Measurements from ENCODE around the gene RHPN2. TPM values are rescaled to one million over a fixed set of nuclear protein-coding genes. Genes with fewer than 3 reads are reported as not detected.

The RHPN2 gene
- 8.8 TPM for polyA plus RNA-seq (2013, experiment 1 of 2)
- polyA plus RNA-seq (2013, experiment 2 of 2) = 9.9 TPM

GRCh38 chr19:33064792-33065550 is at the start of gene RHPN2:
RHPN2 (minus strand) TSS chr19:33064888; CDS start chr19:33064852, 36 bp downstream.
- H3K4me1 ChIP-seq (ENCODE audit: control insufficient read depth, insufficient read depth, low read length, poor library complexity, severe bottlenecking) = peaks cover 4% of the 10 kb centered on the region
- no peaks in the 10 kb centered on the region for H3K9me3 ChIP-seq (ENCODE audit: control insufficient read depth, low read length)
- no peak within 1 kb of the TSS for H3K27ac ChIP-seq (ENCODE audit: low read depth, low read length, severe bottlenecking)
- 11 to 12% methylated on average over 55 of the region's 86 CpGs for WGBS, 2 experiments (ENCODE audit: insufficient coverage in 2 of 2)
- no peaks in the 10 kb centered on the region for H3K36me3 ChIP-seq (ENCODE audit: control insufficient read depth, insufficient read depth, low read length)
- H3K4me3 ChIP-seq (ENCODE audit: extremely low read depth, insufficient read depth, low read length, poor library complexity, severe bottlenecking) = peak within 1 kb of the TSS; percentile 53

- Histone ChIP-seq H3K4me3 (ENCODE audit: extremely low read depth, insufficient read depth, low read length, poor library complexity, severe bottlenecking) (no peak overlapping the region), H3K36me3 (ENCODE audit: control insufficient read depth, insufficient read depth, low read length) (peaks cover 75% of the 10 kb centered on the region), H3K4me1 (ENCODE audit: control insufficient read depth, insufficient read depth, low read length, poor library complexity, severe bottlenecking) (no peaks in the 10 kb centered on the region), H3K27ac (ENCODE audit: low read depth, low read length, severe bottlenecking) (no peak overlapping the region), H3K9me3 (ENCODE audit: control insufficient read depth, low read length) (no peaks in the 10 kb centered on the region)
- WGBS, 2 experiments (ENCODE audit: insufficient coverage in 2 of 2) = 93% methylated on average over 3 of the region's 4 CpGs
These were observed 49.6 kb upstream of the RHPN2 start for GRCh38 chr19:33114312-33114711.

- WGBS, 2 experiments (ENCODE audit: insufficient coverage in 2 of 2) = 96% methylated on average over 11 of the region's 11 CpGs
- Histone ChIP-seq H3K36me3 (ENCODE audit: control insufficient read depth, insufficient read depth, low read length) (peaks cover 70% of the 10 kb centered on the region), H3K27ac (ENCODE audit: low read depth, low read length, severe bottlenecking) (no peak overlapping the region), H3K4me3 (ENCODE audit: extremely low read depth, insufficient read depth, low read length, poor library complexity, severe bottlenecking) (no peak overlapping the region), H3K4me1 (ENCODE audit: control insufficient read depth, insufficient read depth, low read length, poor library complexity, severe bottlenecking) (no peaks in the 10 kb centered on the region), H3K9me3 (ENCODE audit: control insufficient read depth, low read length) (no peaks in the 10 kb centered on the region)
These were observed 46.9 kb upstream of the RHPN2 start for GRCh38 chr19:33111587-33111986.

GRCh38 chr19:33110137-33110910 is 45.6 kb upstream of the RHPN2 start:
- WGBS, 2 experiments (ENCODE audit: insufficient coverage in 2 of 2) = 98 to 100% methylated on average over 4 to 5 of the region's 9 CpGs
- no peak overlapping the region for H3K4me3 ChIP-seq (ENCODE audit: extremely low read depth, insufficient read depth, low read length, poor library complexity, severe bottlenecking)
- H3K27ac ChIP-seq (ENCODE audit: low read depth, low read length, severe bottlenecking) = no peak overlapping the region
- H3K9me3 ChIP-seq (ENCODE audit: control insufficient read depth, low read length) = no peaks in the 10 kb centered on the region
- no peaks in the 10 kb centered on the region for H3K4me1 ChIP-seq (ENCODE audit: control insufficient read depth, insufficient read depth, low read length, poor library complexity, severe bottlenecking)
- peaks cover 66% of the 10 kb centered on the region for H3K36me3 ChIP-seq (ENCODE audit: control insufficient read depth, insufficient read depth, low read length)

- Histone ChIP-seq H3K9me3 (ENCODE audit: control insufficient read depth, low read length) (no peaks in the 10 kb centered on the region), H3K4me3 (ENCODE audit: extremely low read depth, insufficient read depth, low read length, poor library complexity, severe bottlenecking) (no peak overlapping the region), H3K36me3 (ENCODE audit: control insufficient read depth, insufficient read depth, low read length) (peaks cover 63% of the 10 kb centered on the region), H3K4me1 (ENCODE audit: control insufficient read depth, insufficient read depth, low read length, poor library complexity, severe bottlenecking) (no peaks in the 10 kb centered on the region), H3K27ac (ENCODE audit: low read depth, low read length, severe bottlenecking) (no peak overlapping the region)
- WGBS, 2 experiments (ENCODE audit: insufficient coverage in 2 of 2) = 87 to 96% methylated on average over 10 of the region's 10 CpGs
These were observed 43.5 kb upstream of the RHPN2 start for GRCh38 chr19:33108161-33108560.

GRCh38 chr19:33102893-33103292 is 38.2 kb upstream of the RHPN2 start:
- 93 to 94% methylated on average over 5 of the region's 6 CpGs for WGBS, 2 experiments (ENCODE audit: insufficient coverage in 2 of 2)
- no peak overlapping the region for H3K27ac ChIP-seq (ENCODE audit: low read depth, low read length, severe bottlenecking)
- no peaks in the 10 kb centered on the region for H3K9me3 ChIP-seq (ENCODE audit: control insufficient read depth, low read length)
- H3K36me3 ChIP-seq (ENCODE audit: control insufficient read depth, insufficient read depth, low read length) = peaks cover 66% of the 10 kb centered on the region
- no peak overlapping the region for H3K4me3 ChIP-seq (ENCODE audit: extremely low read depth, insufficient read depth, low read length, poor library complexity, severe bottlenecking)
- H3K4me1 ChIP-seq (ENCODE audit: control insufficient read depth, insufficient read depth, low read length, poor library complexity, severe bottlenecking) = no peaks in the 10 kb centered on the region

- peaks cover 63% of the 10 kb centered on the region for H3K36me3 ChIP-seq (ENCODE audit: control insufficient read depth, insufficient read depth, low read length)
- no peaks in the 10 kb centered on the region for H3K4me1 ChIP-seq (ENCODE audit: control insufficient read depth, insufficient read depth, low read length, poor library complexity, severe bottlenecking)
These were observed 36.4 kb upstream of the RHPN2 start for GRCh38 chr19:33100894-33101644.

GRCh38 chr19:33098055-33098534 is 33.4 kb upstream of the RHPN2 start:
- no peaks in the 10 kb centered on the region for H3K4me1 ChIP-seq (ENCODE audit: control insufficient read depth, insufficient read depth, low read length, poor library complexity, severe bottlenecking)
- no peaks in the 10 kb centered on the region for H3K9me3 ChIP-seq (ENCODE audit: control insufficient read depth, low read length)
- no peak overlapping the region for H3K4me3 ChIP-seq (ENCODE audit: extremely low read depth, insufficient read depth, low read length, poor library complexity, severe bottlenecking)
- no peak overlapping the region for H3K27ac ChIP-seq (ENCODE audit: low read depth, low read length, severe bottlenecking)
- H3K36me3 ChIP-seq (ENCODE audit: control insufficient read depth, insufficient read depth, low read length) = peaks cover 74% of the 10 kb centered on the region
- WGBS, 2 experiments (ENCODE audit: insufficient coverage in 2 of 2) = 86 to 98% methylated on average over 2 to 3 of the region's 4 CpGs

More at GRCh38 chr19:33100894-33101644, 36.4 kb upstream of the RHPN2 start:
- WGBS, 2 experiments (ENCODE audit: insufficient coverage in 2 of 2) = 98 to 99% methylated on average over 6 of the region's 10 CpGs
- Histone ChIP-seq H3K9me3 (ENCODE audit: control insufficient read depth, low read length) (no peaks in the 10 kb centered on the region), H3K4me3 (ENCODE audit: extremely low read depth, insufficient read depth, low read length, poor library complexity, severe bottlenecking) (no peak overlapping the region), H3K27ac (ENCODE audit: low read depth, low read length, severe bottlenecking) (no peak overlapping the region)

GRCh38 chr19:33096005-33096404 is 31.3 kb upstream of the RHPN2 start:
- Histone ChIP-seq H3K9me3 (ENCODE audit: control insufficient read depth, low read length) (no peaks in the 10 kb centered on the region), H3K36me3 (ENCODE audit: control insufficient read depth, insufficient read depth, low read length) (peaks cover 71% of the 10 kb centered on the region), H3K4me3 (ENCODE audit: extremely low read depth, insufficient read depth, low read length, poor library complexity, severe bottlenecking) (no peak overlapping the region), H3K27ac (ENCODE audit: low read depth, low read length, severe bottlenecking) (no peak overlapping the region), H3K4me1 (ENCODE audit: control insufficient read depth, insufficient read depth, low read length, poor library complexity, severe bottlenecking) (no peaks in the 10 kb centered on the region)
- 94 to 100% methylated on average over 2 of the region's 4 CpGs for WGBS, 2 experiments (ENCODE audit: insufficient coverage in 2 of 2)

GRCh38 chr19:33094436-33095067 is 29.9 kb upstream of the RHPN2 start:
- peaks cover 69% of the 10 kb centered on the region for H3K36me3 ChIP-seq (ENCODE audit: control insufficient read depth, insufficient read depth, low read length)
- H3K9me3 ChIP-seq (ENCODE audit: control insufficient read depth, low read length) = no peaks in the 10 kb centered on the region
- H3K4me1 ChIP-seq (ENCODE audit: control insufficient read depth, insufficient read depth, low read length, poor library complexity, severe bottlenecking) = no peaks in the 10 kb centered on the region
- WGBS, 2 experiments (ENCODE audit: insufficient coverage in 2 of 2) = 92 to 94% methylated on average over 3 to 6 of the region's 6 CpGs
- H3K27ac ChIP-seq (ENCODE audit: low read depth, low read length, severe bottlenecking) = no peak overlapping the region
- H3K4me3 ChIP-seq (ENCODE audit: extremely low read depth, insufficient read depth, low read length, poor library complexity, severe bottlenecking) = no peak overlapping the region
